Measurements from ENCODE around the gene EPHA3.

Gene EPHA3

GRCh38 chr3:89440386-89440785 lies 333.0 kb downstream of the EPHA3 start:
- H3K9me3 Mint-ChIP-seq = peaks cover 7% of the 10 kb centered on the region
- DNase-seq (ENCODE audit: low spot score in 2 of 2) (no peak), ATAC-seq (no peak)
- H3K4me1 Mint-ChIP-seq = no peaks in the 10 kb centered on the region
- no peak overlapping the region for H3K4me3 Mint-ChIP-seq
- no peak overlapping the region for H3K27ac Mint-ChIP-seq
- H3K36me3 Mint-ChIP-seq = no peaks in the 10 kb centered on the region

DNA sequence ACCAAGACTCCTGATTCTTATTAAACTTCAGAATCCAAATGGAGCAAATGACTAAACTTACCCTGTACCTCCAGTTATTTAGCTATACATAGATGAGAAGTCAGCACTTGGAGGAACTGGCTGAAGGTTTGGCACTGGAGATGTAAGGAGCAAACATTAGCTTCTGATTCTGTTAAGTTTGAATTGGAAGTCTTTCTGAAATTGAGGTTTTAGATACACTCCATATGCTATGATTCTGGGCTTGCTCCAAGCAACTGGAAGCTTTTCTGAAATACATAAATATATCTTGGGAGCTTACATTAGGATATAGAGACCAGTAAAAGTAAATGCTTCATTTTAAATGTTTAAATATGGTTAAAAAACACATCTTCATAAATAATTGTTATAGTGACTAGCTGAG lies 333.7 kb downstream of the EPHA3 start:
- H3K4me1 Mint-ChIP-seq = no peaks in the 10 kb centered on the region
- DNase-seq (ENCODE audit: low spot score in 2 of 2) (no peak), ATAC-seq (no peak)
- H3K9me3 Mint-ChIP-seq = peaks cover 7% of the 10 kb centered on the region
- no peak overlapping the region for H3K4me3 Mint-ChIP-seq
- no peak overlapping the region for H3K27ac Mint-ChIP-seq
- H3K36me3 Mint-ChIP-seq = no peaks in the 10 kb centered on the region

DNA sequence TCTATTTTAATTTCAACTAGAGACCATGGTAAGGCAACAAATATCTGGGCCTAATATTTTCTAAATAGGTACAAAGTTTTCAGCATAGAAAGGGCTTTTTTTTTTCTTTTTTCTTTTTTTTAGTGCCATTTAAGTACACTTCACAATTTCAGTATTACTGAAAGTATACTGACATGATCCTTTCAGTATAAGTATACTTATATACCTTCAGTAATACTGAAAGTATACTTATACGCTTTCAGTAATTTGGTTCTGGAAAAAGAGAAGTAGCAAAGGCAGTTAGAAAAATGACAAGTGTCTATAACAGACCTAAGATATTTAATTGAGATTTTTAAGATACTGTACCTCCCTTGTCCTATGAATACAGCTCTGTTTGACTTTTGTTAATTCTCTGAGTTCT lies 339.2 kb downstream of the EPHA3 start:
- peaks cover 9% of the 10 kb centered on the region for H3K9me3 Mint-ChIP-seq
- no peak overlapping the region for H3K4me3 Mint-ChIP-seq
- H3K27ac Mint-ChIP-seq = no peak overlapping the region
- no peaks in the 10 kb centered on the region for H3K36me3 Mint-ChIP-seq
- no peak for ATAC-seq
- DNase-seq (ENCODE audit: low spot score in 2 of 2) = no peak
- no peaks in the 10 kb centered on the region for H3K4me1 Mint-ChIP-seq

- H3K9me3 Mint-ChIP-seq = peaks cover 8% of the 10 kb centered on the region
- H3K27ac Mint-ChIP-seq = no peak overlapping the region
- H3K4me1 Mint-ChIP-seq = no peaks in the 10 kb centered on the region
- ATAC-seq (no peak), DNase-seq (ENCODE audit: low spot score in 2 of 2) (no peak)
- no peaks in the 10 kb centered on the region for H3K36me3 Mint-ChIP-seq
- no peak overlapping the region for H3K4me3 Mint-ChIP-seq
These were observed 339.8 kb downstream of the EPHA3 start for GRCh38 chr3:89447243-89447642.

- H3K9me3 Mint-ChIP-seq = peaks cover 13% of the 10 kb centered on the region
- no peak overlapping the region for H3K27ac Mint-ChIP-seq
- H3K4me3 Mint-ChIP-seq = no peak overlapping the region
- no peak for ATAC-seq
- no peaks in the 10 kb centered on the region for H3K36me3 Mint-ChIP-seq
- no peaks in the 10 kb centered on the region for H3K4me1 Mint-ChIP-seq
- DNase-seq (ENCODE audit: low spot score in 2 of 2) = no peak
These were observed 341.7 kb downstream of the EPHA3 start for GRCh38 chr3:89449086-89449485.

- ATAC-seq = no peak
- H3K9me3 Mint-ChIP-seq = peaks cover 27% of the 10 kb centered on the region
These were observed 344.6 kb downstream of the EPHA3 start for GRCh38 chr3:89452066-89452465.

DNA sequence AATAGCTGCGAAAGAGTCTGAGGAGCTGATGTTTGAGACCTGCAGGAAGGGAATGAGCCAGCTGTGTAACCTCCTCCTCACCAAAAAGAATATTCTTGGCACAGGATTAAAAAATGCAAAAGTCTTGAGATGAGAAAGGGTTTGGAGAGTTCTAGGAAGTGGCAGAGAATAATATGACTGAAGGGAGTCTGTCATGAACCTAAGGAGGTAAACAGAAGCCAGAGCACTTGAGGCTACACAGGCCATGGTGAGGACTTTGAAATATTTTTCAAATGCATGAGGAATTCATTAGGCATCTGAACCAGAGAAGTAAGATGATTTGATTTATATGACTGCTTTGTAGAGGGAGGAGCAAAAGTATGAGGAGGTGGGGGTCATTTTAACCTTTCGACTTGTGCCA lies 347.8 kb downstream of the EPHA3 start:
- DNase-seq (ENCODE audit: low spot score in 2 of 2) (no peak), ATAC-seq (no peak)
- no peaks in the 10 kb centered on the region for H3K36me3 Mint-ChIP-seq
- no peak overlapping the region for H3K27ac Mint-ChIP-seq
- H3K9me3 Mint-ChIP-seq = peaks cover 31% of the 10 kb centered on the region
- no peaks in the 10 kb centered on the region for H3K4me1 Mint-ChIP-seq
- no peak overlapping the region for H3K4me3 Mint-ChIP-seq

More at GRCh38 chr3:89452066-89452465, 344.6 kb downstream of the EPHA3 start:
- no peak for DNase-seq (ENCODE audit: low spot score in 2 of 2)
- no peaks in the 10 kb centered on the region for H3K36me3 Mint-ChIP-seq
- no peaks in the 10 kb centered on the region for H3K4me1 Mint-ChIP-seq
- no peak overlapping the region for H3K4me3 Mint-ChIP-seq
- no peak overlapping the region for H3K27ac Mint-ChIP-seq

- Mint-ChIP-seq H3K9me3 (no peaks in the 10 kb centered on the region), H3K36me3 (no peaks in the 10 kb centered on the region), H3K27ac (no peak overlapping the region), H3K4me3 (no peak overlapping the region), H3K4me1 (no peaks in the 10 kb centered on the region)
- DNase-seq (ENCODE audit: low spot score in 2 of 2) (no peak), ATAC-seq (no peak)
These were observed 360.5 kb downstream of the EPHA3 start for GRCh38 chr3:89467898-89468363.

- H3K36me3 Mint-ChIP-seq = no peaks in the 10 kb centered on the region
- H3K4me3 Mint-ChIP-seq = no peak overlapping the region
- peaks cover 2% of the 10 kb centered on the region for H3K9me3 Mint-ChIP-seq
- no peaks in the 10 kb centered on the region for H3K4me1 Mint-ChIP-seq
- no peak for DNase-seq (ENCODE audit: low spot score in 2 of 2)
- no peak for ATAC-seq
- no peak overlapping the region for H3K27ac Mint-ChIP-seq
These were observed 364.7 kb downstream of the EPHA3 start for GRCh38 chr3:89472101-89472500.

GRCh38 chr3:89474333-89475130 lies 367.1 kb downstream of the EPHA3 start:
- Mint-ChIP-seq H3K27ac (no peak overlapping the region), H3K36me3 (no peaks in the 10 kb centered on the region), H3K4me3 (no peak overlapping the region), H3K4me1 (no peaks in the 10 kb centered on the region), H3K9me3 (peaks cover 6% of the 10 kb centered on the region)
- DNase-seq (ENCODE audit: low spot score in 2 of 2) (no peak), ATAC-seq (no peak)

GRCh38 chr3:89488800-89489580 lies 381.6 kb downstream of the EPHA3 start:
- DNase-seq (ENCODE audit: low spot score in 2 of 2) (no peak), ATAC-seq (no peak)
- peaks cover 19% of the 10 kb centered on the region for H3K9me3 Mint-ChIP-seq
- H3K36me3 Mint-ChIP-seq = no peaks in the 10 kb centered on the region
- H3K4me3 Mint-ChIP-seq = no peak overlapping the region
- H3K27ac Mint-ChIP-seq = no peak overlapping the region
- no peaks in the 10 kb centered on the region for H3K4me1 Mint-ChIP-seq

GRCh38 chr3:89490129-89490528 lies 382.7 kb downstream of the EPHA3 start:
- H3K27ac Mint-ChIP-seq = no peak overlapping the region
- ATAC-seq (no peak), DNase-seq (ENCODE audit: low spot score in 2 of 2) (no peak)
- no peaks in the 10 kb centered on the region for H3K36me3 Mint-ChIP-seq
- H3K4me3 Mint-ChIP-seq = no peak overlapping the region
- H3K9me3 Mint-ChIP-seq = peaks cover 13% of the 10 kb centered on the region
- no peaks in the 10 kb centered on the region for H3K4me1 Mint-ChIP-seq

DNA sequence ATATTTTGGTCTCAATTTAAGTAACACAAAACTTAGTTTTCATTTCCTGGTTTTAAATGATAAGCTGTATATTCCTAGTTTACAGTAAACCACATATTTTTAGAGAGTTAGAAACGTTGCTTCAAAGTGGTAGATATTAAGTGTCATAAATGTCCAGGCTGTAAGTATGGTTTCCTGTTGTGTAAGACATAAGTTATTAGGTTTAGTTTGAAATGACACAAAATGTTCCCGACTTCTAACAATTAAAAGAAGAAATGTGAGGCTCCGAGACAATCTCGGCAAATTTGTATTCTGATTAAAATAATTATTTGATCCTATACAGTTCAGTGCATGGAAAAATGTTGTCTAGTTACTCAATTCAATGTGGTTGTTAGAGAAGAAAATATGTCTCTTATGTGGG lies 387.3 kb downstream of the EPHA3 start:
- no peak overlapping the region for H3K4me3 Mint-ChIP-seq
- peaks cover 15% of the 10 kb centered on the region for H3K9me3 Mint-ChIP-seq
- no peaks in the 10 kb centered on the region for H3K4me1 Mint-ChIP-seq
- DNase-seq (ENCODE audit: low spot score in 2 of 2) (no peak), ATAC-seq (no peak)
- no peak overlapping the region for H3K27ac Mint-ChIP-seq
- H3K36me3 Mint-ChIP-seq = no peaks in the 10 kb centered on the region

- Mint-ChIP-seq H3K36me3 (no peaks in the 10 kb centered on the region), H3K4me1 (no peaks in the 10 kb centered on the region), H3K9me3 (peaks cover 10% of the 10 kb centered on the region), H3K4me3 (no peak overlapping the region), H3K27ac (no peak overlapping the region)
- DNase-seq (ENCODE audit: low spot score in 2 of 2) (no peak), ATAC-seq (no peak)
These were observed 396.5 kb downstream of the EPHA3 start for GRCh38 chr3:89503891-89504391.

DNA sequence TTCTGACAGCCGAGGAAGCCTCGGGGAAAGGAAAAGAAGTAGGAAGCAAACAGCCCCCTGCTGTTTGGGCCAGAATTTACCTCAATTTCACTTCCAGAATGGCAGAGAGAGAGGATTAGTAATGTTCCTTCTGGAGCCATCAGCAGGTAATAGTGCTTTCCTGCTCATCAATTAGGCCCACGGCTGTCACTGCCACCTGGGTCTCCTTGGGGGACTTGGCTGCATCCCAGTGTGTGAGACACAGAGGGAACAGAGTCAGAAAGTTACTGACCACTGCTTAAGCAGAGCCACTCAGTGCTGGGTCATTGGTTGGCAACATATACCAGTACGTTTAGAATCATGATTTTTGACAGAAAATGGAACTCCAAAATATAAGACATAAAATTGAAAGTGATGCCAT lies 397.0 kb downstream of the EPHA3 start:
- H3K4me1 Mint-ChIP-seq = no peaks in the 10 kb centered on the region

More for the DNA sequence above, 397.0 kb downstream of the EPHA3 start:
- no peak for DNase-seq (ENCODE audit: low spot score in 2 of 2)
- Mint-ChIP-seq H3K36me3 (no peaks in the 10 kb centered on the region), H3K4me3 (no peak overlapping the region), H3K9me3 (peaks cover 8% of the 10 kb centered on the region), H3K27ac (no peak overlapping the region)
- no peak for ATAC-seq

Data from stimulated activated effector memory CD8-positive, alpha-beta T cell treated with anti-CD3 and anti-CD28 coated beads, Interleukin-12 subunit alpha, Interleukin-12 subunit beta, amount 100 ng/mL, for 72 hours (primary cell).